Esophagus muscularis mucosa (tissue), 4 donors: Measurements from ENCODE around the gene FAT2. TPM values are rescaled to one million over a fixed set of nuclear protein-coding genes. Genes with fewer than 3 reads are reported as not detected.

Experiments
- DNase-seq: peaks from one replicate; pipeline ENCODE4 v3.0.0-alpha.2; 2017; ENCODE audit errors: extremely low spot score
- H3K27ac ChIP-seq, 4 donors: fragments of 200-600 bp; sonication (generic); replicated peaks in 1 of 4; 1 replicate in 3 of 4; 2 replicates in 1 of 4; pipeline ENCODE4 v1.5.1; 2016 to 2019; ENCODE audit warnings: mild to moderate bottlenecking in 1 of 4
- H3K27me3 ChIP-seq, 4 donors: fragments of 200-600 bp; sonication (generic); one replicate each; pipeline versions ENCODE4 v1.5.1 to v1.6.0; 2016 to 2019
- H3K36me3 ChIP-seq, 4 donors: fragments of 200-600 bp; sonication (generic); one replicate each; pipeline ENCODE4 v1.5.1; 2016 to 2019
- H3K4me1 ChIP-seq, 4 donors: fragments of 200-600 bp; sonication (generic); one replicate each; pipeline ENCODE4 v1.5.1; 2016 to 2019
- H3K4me3 ChIP-seq, 4 donors: fragments of 200-600 bp; sonication (generic); 1 replicate in 2 of 4; 2 replicates in 2 of 4; pipeline ENCODE4 v1.5.1; 2016 to 2019; ENCODE audit warnings: mild to moderate bottlenecking in 4 of 4, moderate library complexity in 1 of 4
- H3K9me3 ChIP-seq, 4 donors: fragments of 200-600 bp; sonication (generic); 1 replicate in 3 of 4; 2 replicates in 1 of 4; pipeline ENCODE4 v1.5.1; 2016 to 2019
- CTCF ChIP-seq, 3 experiments: fragments of 200-600 bp in 2 of 3; fragments of 450-650 bp in 1 of 3; sonication (generic) in 2 of 3; IDR thresholded peaks; one replicate each; pipeline ENCODE4 v1.5.1; 2017 to 2019; ENCODE audit warnings: antibody characterized with exemption in 3 of 3, mild to moderate bottlenecking in 2 of 3, moderate library complexity in 1 of 3
- EP300 ChIP-seq: sonication (generic); formaldehyde crosslinking; IDR thresholded peaks from one replicate; pipeline ENCODE4 v1.6.1; 2017; ENCODE audit warnings: antibody characterized with exemption
- POLR2A ChIP-seq: fragments of 450-650 bp; IDR thresholded peaks from one replicate; pipeline ENCODE4 v1.6.1; 2017; ENCODE audit warnings: antibody characterized with exemption, moderate library complexity, mild to moderate bottlenecking, low read depth
- POLR2AphosphoS5 ChIP-seq, 2 donors: sonication (generic); formaldehyde crosslinking; IDR thresholded peaks; one replicate each; pipeline ENCODE4 v1.6.1; 2017; ENCODE audit warnings: antibody characterized with exemption in 2 of 2
- WGBS: methylation state at CpG from one replicate; pipeline ENCODE4 v1.1.5; 2018; 5-methylcytosine and 5-hydroxymethylcytosine counted together
- intact Hi-C: fragments of 100-400 bp; cut with DNase I; formaldehyde crosslinking; loops from one replicate; pipeline ENCODE4 v1.15.1; 2023
- total RNA-seq, 4 donors: library from RNA; depleted of rRNA; stranded (reverse); fragments of >200 nt; gene quantifications; one replicate each; pipeline versions ENCODE4 v1.1.0 to v1.2.1, GENCODE V29; 2016

FAT2 gene
- total RNA-seq, 4 donors from 2014 or later: not detected

GRCh38 chr5:151632941-151633340, 41.8 kb upstream of the FAT2 start:
- Histone ChIP-seq H3K27ac (no peak overlapping the region), H3K27me3 (peaks cover 0 to 10% (median 0%) of the 10 kb centered on the region in 4 donors), H3K4me1 (peaks cover 0 to 5% (median 0%) of the 10 kb centered on the region in 4 donors), H3K9me3 (no peaks in the 10 kb centered on the region), H3K36me3 (no peaks in the 10 kb centered on the region), H3K4me3 (no peak overlapping the region)
- intact Hi-C loops: no loop called here
- no peak for TF ChIP-seq POLR2A
- no peak for TF ChIP-seq POLR2AphosphoS5 (IDR thresholded peaks at IDR 0.05)
- no peak for TF ChIP-seq CTCF (IDR thresholded peaks at IDR 0.05)
- no peak for TF ChIP-seq EP300
- no peak for DNase-seq
- WGBS: 83% methylated on average over 6 of the region's 8 CpGs

GRCh38 chr5:151632524-151632923, 41.4 kb upstream of the FAT2 start:
- intact Hi-C loops: no loop called here
- TF ChIP-seq EP300 (no peak), CTCF (IDR thresholded peaks at IDR 0.05) (no peak), POLR2AphosphoS5 (IDR thresholded peaks at IDR 0.05) (no peak)
- H3K27me3 ChIP-seq: peaks cover 0 to 10% (median 0%) of the 10 kb centered on the region in 4 donors
- H3K4me3 ChIP-seq: no peak overlapping the region
- peaks cover 0 to 6% (median 0%) of the 10 kb centered on the region in 4 donors for H3K4me1 ChIP-seq
- H3K27ac ChIP-seq: no peak overlapping the region
- no peak for DNase-seq
- H3K9me3 ChIP-seq: no peaks in the 10 kb centered on the region
- WGBS: 73% methylated on average over 14 of the region's 15 CpGs
- no peaks in the 10 kb centered on the region for H3K36me3 ChIP-seq

- TF ChIP-seq POLR2A (no peak), EP300 (no peak), POLR2AphosphoS5 (IDR thresholded peaks at IDR 0.05) (no peak), CTCF (IDR thresholded peaks at IDR 0.05) (no peak)
- Histone ChIP-seq H3K36me3 (no peaks in the 10 kb centered on the region), H3K27ac (no peak overlapping the region), H3K4me1 (peaks cover 0 to 6% (median 0%) of the 10 kb centered on the region in 4 donors), H3K27me3 (peaks cover 0 to 10% (median 0%) of the 10 kb centered on the region in 4 donors), H3K4me3 (no peak overlapping the region), H3K9me3 (no peaks in the 10 kb centered on the region)
- DNase-seq: no peak
- intact Hi-C loops: no loop called here
- 97% methylated on average over 5 of the region's 5 CpGs for WGBS
Measured at GRCh38 chr5:151631941-151632340, 40.8 kb upstream of the FAT2 start.

- TF ChIP-seq POLR2A (no peak), CTCF (IDR thresholded peaks at IDR 0.05) (no peak), POLR2AphosphoS5 (IDR thresholded peaks at IDR 0.05) (no peak), EP300 (no peak)
- intact Hi-C loops: no loop called here
Measured at GRCh38 chr5:151630088-151630487, 39.0 kb upstream of the FAT2 start.

More at GRCh38 chr5:151630088-151630487, 39.0 kb upstream of the FAT2 start:
- peaks cover 0 to 7% (median 0%) of the 10 kb centered on the region in 4 donors for H3K27me3 ChIP-seq
- DNase-seq: no peak
- H3K4me1 ChIP-seq: peaks cover 0 to 6% (median 0%) of the 10 kb centered on the region in 4 donors
- no peaks in the 10 kb centered on the region for H3K9me3 ChIP-seq
- H3K27ac ChIP-seq: no peak overlapping the region
- no peaks in the 10 kb centered on the region for H3K36me3 ChIP-seq
- H3K4me3 ChIP-seq: no peak overlapping the region
